HCT116 (cell line): ENCODE measurements around the gene CTBP1. TPM values are rescaled to one million over a fixed set of nuclear protein-coding genes. Genes with fewer than 3 reads are reported as not detected.

Experiments
- ATAC-seq: fragments of 200-7000 bp; cut with Tn5 transposase; 2 replicates; pipeline ENCODE4 v1.9.1; 2020; ENCODE audit warnings: mild to moderate bottlenecking, moderate library complexity
- BruUV-seq: library from RNA; stranded (reverse); fragments of 400-500 nt; replicated peaks from 2 replicates; lab custom pipeline; 2021; lab: Mats Ljungman, UMichigan
- CTCF ChIA-PET: fragments of 300-600 bp; sonication (Branson Sonifier 250); formaldehyde crosslinking; loops from one replicate; lab custom pipeline; 2021; ENCODE audit warnings: antibody characterized with exemption; lab: Charles Lee
- POLR2A ChIA-PET: fragments of 300-600, 350-600 bp; sonication (Branson Sonifier 250); formaldehyde crosslinking; loops from one replicate; lab custom pipeline; 2021; ENCODE audit warnings: antibody characterized with exemption; lab: Charles Lee
- RAD21 ChIA-PET, 2 experiments: fragments of 300-600 bp; sonication (Branson Sonifier 250); formaldehyde crosslinking; loops; one replicate each; lab custom pipeline; 2023; ENCODE audit warnings: low total read pairs in 2 of 2; ENCODE audit not compliant: uncharacterized antibody in 2 of 2, unreplicated experiment in 2 of 2, low non-redundant PET in 1 of 2; lab: Charles Lee
- DNase-seq: peaks from one replicate; pipeline ENCODE4 v3.0.0-alpha.2; 2010; ENCODE audit warnings: low read depth, low spot score
- H2AFZ ChIP-seq: fragments of 200-600 bp; shearing (Covaris generic), sonication (generic); 2 replicates; pipeline ENCODE4 v1.6.1; 2017; ENCODE audit warnings: low read depth, mixed run types, mixed read lengths, antibody characterized with exemption, low read length; ENCODE audit not compliant: poor library complexity, severe bottlenecking
- H3K27ac ChIP-seq: 2 replicates; pipeline ENCODE4 v1.5.1; 2012; ENCODE audit warnings: low read depth, low read length
- H3K27me3 ChIP-seq: fragments of 200-600 bp; sonication (generic); 2 replicates; pipeline ENCODE4 v1.6.1; 2016; ENCODE audit warnings: mixed run types, low read length, mixed read lengths; ENCODE audit not compliant: insufficient read depth
- H3K36me3 ChIP-seq, 2 experiments: fragments of 200-500 bp in 1 of 2; fragments of 200-600 bp in 1 of 2; sonication (Bioruptor generic) in 1 of 2; sonication (generic) in 1 of 2; 2 replicates each; pipeline versions ENCODE4 v1.5.1 to v1.6.1; 2014 to 2016; ENCODE audit warnings: low read length in 2 of 2, inconsistent platforms in 1 of 2, mixed read lengths in 1 of 2, mixed run types in 1 of 2; ENCODE audit not compliant: insufficient read depth in 2 of 2, control insufficient read depth in 1 of 2
- H3K4me1 ChIP-seq, 2 experiments: fragments of 200-600 bp in 1 of 2; sonication (generic) in 1 of 2; 2 replicates each; pipeline versions ENCODE4 v1.5.1 to v1.6.1; 2012 to 2017; ENCODE audit warnings: low read length in 2 of 2, inconsistent platforms in 1 of 2, mild to moderate bottlenecking in 1 of 2, mixed read lengths in 1 of 2, mixed run types in 1 of 2, moderate library complexity in 1 of 2; ENCODE audit not compliant: insufficient read depth in 2 of 2, control insufficient read depth in 1 of 2
- H3K4me2 ChIP-seq: fragments of 200-600 bp; sonication (generic); 2 replicates; pipeline ENCODE4 v1.6.1; 2017; ENCODE audit warnings: mixed run types, low read length, mixed read lengths
- H3K4me3 ChIP-seq, 2 experiments: fragments of 200-600 bp in 1 of 2; sonication (generic) in 1 of 2; replicated peaks in 1 of 2; 2 replicates each; pipeline ENCODE4 v1.5.1; 2011 to 2016; ENCODE audit warnings: low read length in 2 of 2, control low read depth in 1 of 2, low read depth in 1 of 2, mild to moderate bottlenecking in 1 of 2, mixed read lengths in 1 of 2, mixed run types in 1 of 2
- H3K79me2 ChIP-seq: fragments of 200-600 bp; sonication (generic); 2 replicates; pipeline ENCODE4 v1.6.1; 2017; ENCODE audit warnings: mild to moderate bottlenecking, mixed run types, low read length, moderate library complexity, mixed read lengths; ENCODE audit not compliant: insufficient read depth
- H3K9ac ChIP-seq: fragments of 200-600 bp; sonication (generic); 2 replicates; pipeline ENCODE4 v1.6.1; 2016; ENCODE audit warnings: low read length, mixed read lengths
- H3K9me2 ChIP-seq: fragments of 200-600 bp; sonication (generic), shearing (Covaris generic); 2 replicates; pipeline ENCODE4 v1.6.1; 2017; ENCODE audit warnings: mixed run types, mild to moderate bottlenecking, moderate library complexity; ENCODE audit not compliant: insufficient read depth
- H3K9me3 ChIP-seq, 2 experiments: fragments of 200-500 bp in 1 of 2; fragments of 200-600 bp in 1 of 2; sonication (Bioruptor generic) in 1 of 2; sonication (generic) in 1 of 2; 2 replicates each; pipeline ENCODE4 v1.6.1; 2014 to 2017; ENCODE audit warnings: low read length in 2 of 2, mixed read lengths in 2 of 2, inconsistent platforms in 1 of 2, low read depth in 1 of 2, mild to moderate bottlenecking in 1 of 2, mixed run types in 1 of 2, moderate library complexity in 1 of 2; ENCODE audit not compliant: control insufficient read depth in 1 of 2, insufficient read depth in 1 of 2
- H4K20me1 ChIP-seq: fragments of 200-600 bp; sonication (generic), shearing (Covaris generic); 2 replicates; pipeline ENCODE4 v1.6.1; 2017; ENCODE audit warnings: mixed run types, mild to moderate bottlenecking, moderate library complexity; ENCODE audit not compliant: insufficient read depth
- CBX3 ChIP-seq: IDR thresholded peaks from 2 replicates; pipeline ENCODE4 v1.6.1; 2012; ENCODE audit warnings: low read depth
- CEBPB ChIP-seq: IDR thresholded peaks from 2 replicates; pipeline ENCODE4 v1.6.1; 2012; ENCODE audit warnings: low read depth
- ELF1 ChIP-seq: IDR thresholded peaks from 2 replicates; pipeline ENCODE4 v1.6.1; 2012; ENCODE audit warnings: low read depth, borderline replicate concordance
- EZH2 ChIP-seq: fragments of 200-600 bp; sonication (generic); IDR thresholded peaks from 2 replicates; pipeline ENCODE4 v1.6.1; 2017; ENCODE audit warnings: antibody characterized with exemption, mixed run types
- EZH2phosphoT487 ChIP-seq: fragments of 200-600 bp; IDR thresholded peaks from 2 replicates; pipeline ENCODE4 v1.6.1; 2018; ENCODE audit warnings: antibody characterized with exemption, borderline replicate concordance
- FOSL1 ChIP-seq: IDR thresholded peaks from 2 replicates; pipeline ENCODE4 v1.6.1; 2012; ENCODE audit warnings: low read depth
- JUND ChIP-seq: IDR thresholded peaks from 2 replicates; pipeline ENCODE4 v1.6.1; 2012
- POLR2A ChIP-seq: IDR thresholded peaks from 2 replicates; pipeline ENCODE4 v1.7.0; 2011; ENCODE audit warnings: borderline replicate concordance; ENCODE audit not compliant: insufficient read depth, insufficient read length; ENCODE audit errors: extremely low read depth
- POLR2AphosphoS5 ChIP-seq: IDR thresholded peaks from 2 replicates; pipeline ENCODE4 v1.6.1; 2011; ENCODE audit warnings: mild to moderate bottlenecking, low read depth, low read length, moderate library complexity
- RAD21 ChIP-seq: IDR thresholded peaks from 2 replicates; pipeline ENCODE4 v1.6.1; 2012; ENCODE audit warnings: low read depth, mild to moderate bottlenecking
- SIN3A ChIP-seq: IDR thresholded peaks from 2 replicates; pipeline ENCODE4 v1.6.1; 2012; ENCODE audit warnings: low read depth
- TCF7L2 ChIP-seq: IDR thresholded peaks from 2 replicates; pipeline ENCODE4 v1.7.0; 2011; ENCODE audit warnings: borderline replicate concordance, inconsistent platforms; ENCODE audit not compliant: insufficient read depth, insufficient read length; ENCODE audit errors: extremely low read depth
- YY1 ChIP-seq: IDR thresholded peaks from 2 replicates; pipeline ENCODE4 v1.6.1; 2011; ENCODE audit warnings: low read length, low read depth, moderate library complexity, mild to moderate bottlenecking; ENCODE audit not compliant: insufficient replicate concordance; ENCODE audit errors: extremely low read depth
- ZFX ChIP-seq: fragments of 450-650 bp; IDR thresholded peaks from 2 replicates; pipeline ENCODE4 v1.6.1; 2017
- ZNF274 ChIP-seq: fragments of 200-500 bp; sonication (Bioruptor generic); IDR thresholded peaks from 2 replicates; pipeline ENCODE4 v1.6.1; 2014; ENCODE audit warnings: mild to moderate bottlenecking, low read depth, low read length, inconsistent platforms
- intact Hi-C: fragments of 100-400 bp; cut with micrococcal nuclease; formaldehyde crosslinking; loops from 2 replicates; pipeline ENCODE4 v1.10.0; 2022
- total RNA-seq: library from RNA; stranded (reverse); gene quantifications from one replicate; pipeline ENCODE4 v1.2.1, GENCODE V29; 2021; ENCODE audit not compliant: unreplicated experiment
- TF ChIP-seq, protein P1 (sequence below), 3 experiments: fragments of 200-600 bp in 1 of 3; sonication (generic) in 1 of 3; IDR thresholded peaks in 2 of 3; conservative IDR thresholded peaks in 1 of 3; 2 replicates each; pipeline ENCODE4 v1.5.1; 2012 to 2017; ENCODE audit warnings: low read depth in 2 of 3, low read length in 2 of 3, antibody characterized with exemption in 1 of 3, borderline replicate concordance in 1 of 3, control low read depth in 1 of 3, mild to moderate bottlenecking in 1 of 3, mixed read lengths in 1 of 3, mixed run types in 1 of 3, moderate library complexity in 1 of 3; ENCODE audit not compliant: insufficient read depth in 1 of 3
- TF ChIP-seq, protein P2 (sequence below): IDR thresholded peaks from 2 replicates; pipeline ENCODE4 v1.6.1; 2012
- TF ChIP-seq, protein P3 (sequence below): IDR thresholded peaks from 2 replicates; pipeline ENCODE4 v1.6.1; 2012; ENCODE audit warnings: low read depth
- TF ChIP-seq, protein P4 (sequence below): IDR thresholded peaks from 2 replicates; pipeline ENCODE4 v1.6.1; 2011; ENCODE audit warnings: mild to moderate bottlenecking, low read length, moderate library complexity; ENCODE audit not compliant: insufficient replicate concordance; ENCODE audit errors: extremely low read depth
- TF ChIP-seq, protein P5 (sequence below): IDR thresholded peaks from 2 replicates; pipeline ENCODE4 v1.6.1; 2012

CTBP1 gene
- total RNA-seq, 1 experiment from 2014 or later: 175 TPM

DNA sequence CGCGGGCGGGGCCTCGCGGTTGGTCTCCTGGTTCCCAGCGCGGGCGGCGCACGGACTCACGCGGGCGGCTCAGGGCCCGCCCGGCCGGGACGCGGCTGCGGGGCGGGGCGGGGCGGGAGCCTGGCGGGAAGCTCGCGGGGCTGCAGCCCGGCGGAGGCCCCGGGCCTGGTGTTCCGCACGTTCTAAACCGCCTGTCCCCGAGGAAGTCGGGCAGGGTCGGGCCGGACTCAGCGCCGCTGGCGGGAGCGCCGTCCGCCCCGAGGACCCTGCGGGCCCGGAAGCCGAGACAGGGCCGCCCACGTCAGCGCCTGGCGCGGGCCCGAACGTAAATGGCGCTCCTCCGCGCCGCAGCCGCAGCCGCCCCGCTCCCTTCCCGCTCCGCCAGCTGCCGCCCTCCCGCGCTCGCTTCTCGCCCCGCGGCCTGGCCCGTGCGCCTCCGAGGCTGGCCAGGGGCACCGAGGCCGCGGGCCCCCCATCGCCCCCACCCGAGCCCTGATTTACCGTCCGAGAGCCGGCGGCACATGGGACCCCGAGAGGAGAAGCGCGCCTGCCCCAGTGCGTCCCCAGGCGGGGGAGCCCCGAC, 309 bp upstream of the CTBP1 start:
- ChIA-PET POLR2A (interaction anchor here (2.0 kb wide), 1 partner anchor 97 kb away, joined by 8 read pairs; the partner anchor contains the start of gene UVSSA), RAD21 (no interaction called here), CTCF (no interaction called here)
- peak overlapping the region; percentile 86 for H3K9ac ChIP-seq
- no peaks in the 10 kb centered on the region for H4K20me1 ChIP-seq
- H3K27ac ChIP-seq: peak overlapping the region; percentile 100
- H3K4me2 ChIP-seq: peak overlapping the region; percentile 94
- H3K4me1 ChIP-seq: peaks cover 16 to 23% of the 10 kb centered on the region in 2 experiments
- H3K79me2 ChIP-seq: peaks cover 48% of the 10 kb centered on the region
- no peaks in the 10 kb centered on the region for H3K27me3 ChIP-seq
- BruUV-seq: no TSS peak
- no peaks in the 10 kb centered on the region; a peak in 1 of 4 replicates for H3K9me3 ChIP-seq
- ATAC-seq (peak; percentile 75), DNase-seq (peak; percentile 64)
- H3K36me3 ChIP-seq: 0 out of 4 replicates have a peak, but pooled peaks cover 0 to 5% of the 10 kb centered on the region in 2 experiments
- intact Hi-C loops: no loop called here
- H3K4me3 ChIP-seq: peak overlapping the region; percentile 64 to 65
- H2AFZ ChIP-seq: no peak overlapping the region
- no peaks in the 10 kb centered on the region for H3K9me2 ChIP-seq
- no peak for TF ChIP-seq FOSL1
- TF ChIP-seq POLR2AphosphoS5: peak; percentile 63; the same call in 1 of the 2 replicates
- no peak for TF ChIP-seq JUND
- TF ChIP-seq EZH2phosphoT487: no peak
- TF ChIP-seq, protein P1, sequence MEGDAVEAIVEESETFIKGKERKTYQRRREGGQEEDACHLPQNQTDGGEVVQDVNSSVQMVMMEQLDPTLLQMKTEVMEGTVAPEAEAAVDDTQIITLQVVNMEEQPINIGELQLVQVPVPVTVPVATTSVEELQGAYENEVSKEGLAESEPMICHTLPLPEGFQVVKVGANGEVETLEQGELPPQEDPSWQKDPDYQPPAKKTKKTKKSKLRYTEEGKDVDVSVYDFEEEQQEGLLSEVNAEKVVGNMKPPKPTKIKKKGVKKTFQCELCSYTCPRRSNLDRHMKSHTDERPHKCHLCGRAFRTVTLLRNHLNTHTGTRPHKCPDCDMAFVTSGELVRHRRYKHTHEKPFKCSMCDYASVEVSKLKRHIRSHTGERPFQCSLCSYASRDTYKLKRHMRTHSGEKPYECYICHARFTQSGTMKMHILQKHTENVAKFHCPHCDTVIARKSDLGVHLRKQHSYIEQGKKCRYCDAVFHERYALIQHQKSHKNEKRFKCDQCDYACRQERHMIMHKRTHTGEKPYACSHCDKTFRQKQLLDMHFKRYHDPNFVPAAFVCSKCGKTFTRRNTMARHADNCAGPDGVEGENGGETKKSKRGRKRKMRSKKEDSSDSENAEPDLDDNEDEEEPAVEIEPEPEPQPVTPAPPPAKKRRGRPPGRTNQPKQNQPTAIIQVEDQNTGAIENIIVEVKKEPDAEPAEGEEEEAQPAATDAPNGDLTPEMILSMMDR (IDR thresholded peaks at IDR 0.05 in 2 of 3, conservative IDR thresholded peaks at IDR 0.05 in 1 of 3; ENCODE audit: borderline replicate concordance in 1 of 3, insufficient read depth in 1 of 3, low read depth in 2 of 3, low read length in 2 of 3): no peak
- TF ChIP-seq, protein P2, sequence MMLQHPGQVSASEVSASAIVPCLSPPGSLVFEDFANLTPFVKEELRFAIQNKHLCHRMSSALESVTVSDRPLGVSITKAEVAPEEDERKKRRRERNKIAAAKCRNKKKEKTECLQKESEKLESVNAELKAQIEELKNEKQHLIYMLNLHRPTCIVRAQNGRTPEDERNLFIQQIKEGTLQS: no peak
- peak; percentile 5 for TF ChIP-seq YY1
- TF ChIP-seq RAD21: no peak
- no peak for TF ChIP-seq SIN3A
- TF ChIP-seq, protein P3, sequence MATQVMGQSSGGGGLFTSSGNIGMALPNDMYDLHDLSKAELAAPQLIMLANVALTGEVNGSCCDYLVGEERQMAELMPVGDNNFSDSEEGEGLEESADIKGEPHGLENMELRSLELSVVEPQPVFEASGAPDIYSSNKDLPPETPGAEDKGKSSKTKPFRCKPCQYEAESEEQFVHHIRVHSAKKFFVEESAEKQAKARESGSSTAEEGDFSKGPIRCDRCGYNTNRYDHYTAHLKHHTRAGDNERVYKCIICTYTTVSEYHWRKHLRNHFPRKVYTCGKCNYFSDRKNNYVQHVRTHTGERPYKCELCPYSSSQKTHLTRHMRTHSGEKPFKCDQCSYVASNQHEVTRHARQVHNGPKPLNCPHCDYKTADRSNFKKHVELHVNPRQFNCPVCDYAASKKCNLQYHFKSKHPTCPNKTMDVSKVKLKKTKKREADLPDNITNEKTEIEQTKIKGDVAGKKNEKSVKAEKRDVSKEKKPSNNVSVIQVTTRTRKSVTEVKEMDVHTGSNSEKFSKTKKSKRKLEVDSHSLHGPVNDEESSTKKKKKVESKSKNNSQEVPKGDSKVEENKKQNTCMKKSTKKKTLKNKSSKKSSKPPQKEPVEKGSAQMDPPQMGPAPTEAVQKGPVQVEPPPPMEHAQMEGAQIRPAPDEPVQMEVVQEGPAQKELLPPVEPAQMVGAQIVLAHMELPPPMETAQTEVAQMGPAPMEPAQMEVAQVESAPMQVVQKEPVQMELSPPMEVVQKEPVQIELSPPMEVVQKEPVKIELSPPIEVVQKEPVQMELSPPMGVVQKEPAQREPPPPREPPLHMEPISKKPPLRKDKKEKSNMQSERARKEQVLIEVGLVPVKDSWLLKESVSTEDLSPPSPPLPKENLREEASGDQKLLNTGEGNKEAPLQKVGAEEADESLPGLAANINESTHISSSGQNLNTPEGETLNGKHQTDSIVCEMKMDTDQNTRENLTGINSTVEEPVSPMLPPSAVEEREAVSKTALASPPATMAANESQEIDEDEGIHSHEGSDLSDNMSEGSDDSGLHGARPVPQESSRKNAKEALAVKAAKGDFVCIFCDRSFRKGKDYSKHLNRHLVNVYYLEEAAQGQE: no peak
- TF ChIP-seq, protein P4, sequence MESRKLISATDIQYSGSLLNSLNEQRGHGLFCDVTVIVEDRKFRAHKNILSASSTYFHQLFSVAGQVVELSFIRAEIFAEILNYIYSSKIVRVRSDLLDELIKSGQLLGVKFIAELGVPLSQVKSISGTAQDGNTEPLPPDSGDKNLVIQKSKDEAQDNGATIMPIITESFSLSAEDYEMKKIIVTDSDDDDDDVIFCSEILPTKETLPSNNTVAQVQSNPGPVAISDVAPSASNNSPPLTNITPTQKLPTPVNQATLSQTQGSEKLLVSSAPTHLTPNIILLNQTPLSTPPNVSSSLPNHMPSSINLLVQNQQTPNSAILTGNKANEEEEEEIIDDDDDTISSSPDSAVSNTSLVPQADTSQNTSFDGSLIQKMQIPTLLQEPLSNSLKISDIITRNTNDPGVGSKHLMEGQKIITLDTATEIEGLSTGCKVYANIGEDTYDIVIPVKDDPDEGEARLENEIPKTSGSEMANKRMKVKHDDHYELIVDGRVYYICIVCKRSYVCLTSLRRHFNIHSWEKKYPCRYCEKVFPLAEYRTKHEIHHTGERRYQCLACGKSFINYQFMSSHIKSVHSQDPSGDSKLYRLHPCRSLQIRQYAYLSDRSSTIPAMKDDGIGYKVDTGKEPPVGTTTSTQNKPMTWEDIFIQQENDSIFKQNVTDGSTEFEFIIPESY: no peak
- peak; percentile 67 for TF ChIP-seq ZFX
- TF ChIP-seq TCF7L2: no peak
- TF ChIP-seq CEBPB: no peak
- no peak for TF ChIP-seq EZH2
- TF ChIP-seq CBX3: no peak
- TF ChIP-seq POLR2A: peak; percentile 32
- no peak for TF ChIP-seq ZNF274
- TF ChIP-seq ELF1: no peak
- TF ChIP-seq, protein P5, sequence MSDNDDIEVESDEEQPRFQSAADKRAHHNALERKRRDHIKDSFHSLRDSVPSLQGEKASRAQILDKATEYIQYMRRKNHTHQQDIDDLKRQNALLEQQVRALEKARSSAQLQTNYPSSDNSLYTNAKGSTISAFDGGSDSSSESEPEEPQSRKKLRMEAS: no peak
